GM23248 (cell line): Measurements from ENCODE around the gene CNPY2. TPM values are rescaled to one million over a fixed set of nuclear protein-coding genes. Genes with fewer than 3 reads are reported as not detected.
A peak's percentile ranks its signal among the peaks of the same experiment; 100 is the strongest.

Experiments
- DNase-seq: peaks from one replicate; pipeline ENCODE4 v3.0.0-alpha.2; 2015
- H2AFZ ChIP-seq: fragments of 200-600 bp; sonication (generic); 2 replicates; pipeline ENCODE4 v1.6.1; 2016; ENCODE audit warnings: antibody characterized with exemption
- H3F3A ChIP-seq: fragments of 200-600 bp; sonication (generic); 2 replicates; pipeline ENCODE4 v1.6.1; 2016; ENCODE audit warnings: mild to moderate bottlenecking, antibody characterized with exemption, mixed run types; ENCODE audit not compliant: insufficient read depth
- H3K27ac ChIP-seq: fragments of 200-600 bp; sonication (generic); 2 replicates; pipeline ENCODE4 v1.5.1; 2016; ENCODE audit warnings: mild to moderate bottlenecking
- H3K27me3 ChIP-seq: fragments of 200-600 bp; sonication (generic); replicated peaks from 2 replicates; pipeline ENCODE4 v1.6.1; 2016; ENCODE audit warnings: mild to moderate bottlenecking; ENCODE audit not compliant: insufficient read depth
- H3K36me3 ChIP-seq: fragments of 200-600 bp; sonication (generic); 2 replicates; pipeline ENCODE4 v1.6.1; 2016; ENCODE audit warnings: low read depth, mild to moderate bottlenecking
- H3K4me1 ChIP-seq: fragments of 200-600 bp; sonication (generic); 2 replicates; pipeline ENCODE4 v1.6.1; 2016; ENCODE audit warnings: mild to moderate bottlenecking; ENCODE audit not compliant: insufficient read depth
- H3K4me2 ChIP-seq: fragments of 200-600 bp; sonication (generic); one replicate; pipeline ENCODE4 v1.6.1; 2016; ENCODE audit warnings: mild to moderate bottlenecking; ENCODE audit not compliant: unreplicated experiment
- H3K4me3 ChIP-seq: fragments of 200-600 bp; sonication (generic); 2 replicates; pipeline ENCODE4 v1.5.1; 2016; ENCODE audit warnings: mild to moderate bottlenecking
- H3K79me2 ChIP-seq: fragments of 200-600 bp; sonication (generic); 2 replicates; pipeline ENCODE4 v1.6.1; 2016; ENCODE audit warnings: mild to moderate bottlenecking; ENCODE audit not compliant: insufficient read depth
- H3K9ac ChIP-seq: fragments of 200-600 bp; sonication (generic); 2 replicates; pipeline ENCODE4 v1.6.1; 2016; ENCODE audit warnings: mild to moderate bottlenecking
- H3K9me2 ChIP-seq: fragments of 200-600 bp; sonication (generic); 2 replicates; pipeline ENCODE4 v1.6.1; 2016; ENCODE audit warnings: mixed run types, mild to moderate bottlenecking, moderate library complexity; ENCODE audit not compliant: insufficient read depth
- H3K9me3 ChIP-seq: fragments of 200-600 bp; sonication (generic); one replicate; pipeline ENCODE4 v1.6.1; 2017; ENCODE audit warnings: low read depth
- H4K20me1 ChIP-seq: fragments of 200-600 bp; sonication (generic); 2 replicates; pipeline ENCODE4 v1.6.0; 2016; ENCODE audit not compliant: insufficient read depth
- EZH2 ChIP-seq: fragments of 200-600 bp; sonication (generic); IDR thresholded peaks from 2 replicates; pipeline ENCODE4 v1.6.1; 2018; ENCODE audit warnings: antibody characterized with exemption, mild to moderate bottlenecking; ENCODE audit not compliant: insufficient read depth, poor library complexity, severe bottlenecking
- EZH2phosphoT487 ChIP-seq: fragments of 200-600 bp; sonication (generic); IDR thresholded peaks from 2 replicates; pipeline ENCODE4 v1.6.1; 2018; ENCODE audit warnings: antibody characterized with exemption, moderate library complexity, mild to moderate bottlenecking, low read depth; ENCODE audit not compliant: insufficient read depth
- WGBS, 2 experiments: methylation state at CpG; one replicate each; pipeline ENCODE4 v1.1.6; 2015 to 2017; ENCODE audit warnings: low lambda C conversion rate in 2 of 2, low coverage in 1 of 2; ENCODE audit errors: missing lambda C conversion rate in 2 of 2; 5-methylcytosine and 5-hydroxymethylcytosine counted together
- in situ Hi-C: fragments of 300-500 bp; cut with MboI; formaldehyde crosslinking; loops from 2 replicates; pipeline ENCODE4 v1.15.0; 2020
- polyA plus RNA-seq: library from polyadenylated mRNA; unstranded; fragments of >200 nt; fragmentation: Nextera tagmentation; extraction: Ambion mirVana; gene quantifications from 2 replicates; pipeline ENCODE4 v1.2.1, GENCODE V29; 2016
- total RNA-seq: library from RNA; depleted of rRNA; stranded (reverse); fragments of >200 nt; shearing (Covaris generic); gene quantifications from 2 replicates; pipeline ENCODE4 v1.2.3, GENCODE V29; 2014

Gene CNPY2
- total and polyA plus RNA-seq, 2 experiments from 2014 or later, result 97.5 to 248 TPM

- no peaks in the 10 kb centered on the region for H3K4me1 ChIP-seq
- WGBS, 2 experiments, result 96 to 97% methylated on average over 7 of the region's 7 CpGs
- H3K4me3 ChIP-seq, result no peak overlapping the region
- H3F3A ChIP-seq, result no peaks in the 10 kb centered on the region; the same call in 1 of the 2 replicates
- no peak overlapping the region for H3K4me2 ChIP-seq
- DNase-seq, result no peak
- TF ChIP-seq EZH2phosphoT487, result no peak
- no peak for TF ChIP-seq EZH2
- H3K9me3 ChIP-seq, result no peaks in the 10 kb centered on the region
- no peaks in the 10 kb centered on the region for H3K27me3 ChIP-seq
- H3K9ac ChIP-seq, result no peak overlapping the region
- peaks cover 20% of the 10 kb centered on the region for H3K36me3 ChIP-seq
- no peak overlapping the region for H2AFZ ChIP-seq
- in situ Hi-C loops, result no loop called here
- H3K9me2 ChIP-seq, result no peaks in the 10 kb centered on the region
- H3K27ac ChIP-seq, result no peak overlapping the region
- no peaks in the 10 kb centered on the region for H4K20me1 ChIP-seq
- peaks cover 18% of the 10 kb centered on the region for H3K79me2 ChIP-seq
Observed at GRCh38 chr12:56307221-56307965, 8.4 kb downstream of the CNPY2 start.

DNA sequence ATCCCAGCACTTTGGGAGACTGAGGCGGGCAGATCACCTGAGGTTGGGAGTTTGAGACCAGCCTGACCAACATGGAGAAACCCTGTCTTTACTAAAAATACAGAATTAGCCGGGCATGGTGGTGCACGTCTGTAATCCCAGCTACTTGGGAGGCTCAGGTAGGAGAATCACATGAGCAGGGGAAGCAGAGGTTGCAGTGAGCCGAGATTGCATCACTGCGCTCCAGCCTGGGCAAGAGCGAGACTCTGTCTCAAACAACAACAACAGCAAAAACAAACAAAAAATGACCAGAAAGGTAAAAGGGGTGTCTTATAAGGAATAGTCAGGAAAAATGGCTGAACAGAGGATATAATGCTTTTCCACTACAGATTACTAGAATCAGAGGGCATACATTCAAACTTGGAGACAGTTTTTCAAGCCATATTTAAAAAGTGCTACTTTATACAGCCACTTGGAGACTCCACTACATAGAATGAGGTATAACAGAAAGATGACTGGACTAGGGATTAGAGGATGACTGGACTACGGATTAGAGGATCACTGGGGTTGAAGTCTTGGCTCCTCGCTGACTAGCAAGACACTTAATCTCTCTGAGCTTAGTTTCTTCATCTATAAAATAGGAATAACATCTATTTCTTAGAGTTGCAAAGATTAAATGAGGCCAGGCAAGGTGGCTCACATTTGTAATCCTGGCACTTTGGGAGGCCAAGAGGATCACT, 10.8 kb downstream of the CNPY2 start:
- Histone ChIP-seq H3F3A (peaks cover 15% of the 10 kb centered on the region), H3K4me2 (no peak overlapping the region), H4K20me1 (no peaks in the 10 kb centered on the region), H3K36me3 (peaks cover 9% of the 10 kb centered on the region), H3K9me2 (no peaks in the 10 kb centered on the region), H3K4me1 (peaks cover 7% of the 10 kb centered on the region; the same call in 1 of the 2 replicates), H3K27me3 (no peaks in the 10 kb centered on the region), H2AFZ (no peak overlapping the region), H3K9me3 (no peaks in the 10 kb centered on the region), H3K4me3 (no peak overlapping the region), H3K9ac (no peak overlapping the region), H3K27ac (no peak overlapping the region), H3K79me2 (peaks cover 27% of the 10 kb centered on the region)
- in situ Hi-C loops, result no loop called here
- no peak for DNase-seq
- TF ChIP-seq EZH2phosphoT487, result no peak
- WGBS, 2 experiments, result 94 to 95% methylated on average over 8 of the region's 8 CpGs

- no peak overlapping the region for H3K27ac ChIP-seq
- no peak overlapping the region for H3K4me2 ChIP-seq
- no peaks in the 10 kb centered on the region for H4K20me1 ChIP-seq
- H3K9me2 ChIP-seq, result no peaks in the 10 kb centered on the region
- H2AFZ ChIP-seq, result no peak overlapping the region
- H3K79me2 ChIP-seq, result peaks cover 32% of the 10 kb centered on the region
- WGBS, 2 experiments, result 93 to 96% methylated on average over 3 of the region's 3 CpGs
- peaks cover 9% of the 10 kb centered on the region for H3K36me3 ChIP-seq
- peaks cover 15% of the 10 kb centered on the region for H3F3A ChIP-seq
- TF ChIP-seq EZH2phosphoT487, result no peak
- TF ChIP-seq EZH2, result no peak
- peaks cover 7% of the 10 kb centered on the region; the same call in 1 of the 2 replicates for H3K4me1 ChIP-seq
- no peaks in the 10 kb centered on the region for H3K9me3 ChIP-seq
- no peak overlapping the region for H3K9ac ChIP-seq
- H3K4me3 ChIP-seq, result no peak overlapping the region
- DNase-seq, result no peak
- in situ Hi-C loops, result no loop called here
- H3K27me3 ChIP-seq, result no peaks in the 10 kb centered on the region
Observed at GRCh38 chr12:56304276-56304675, 11.5 kb downstream of the CNPY2 start.

GRCh38 chr12:56300644-56301464, 14.9 kb downstream of the CNPY2 start:
- TF ChIP-seq EZH2 (no peak), EZH2phosphoT487 (no peak)
- H3K4me2 ChIP-seq, result peak overlapping the region; percentile 96
- peaks cover 20% of the 10 kb centered on the region for H3F3A ChIP-seq
- no peaks in the 10 kb centered on the region for H3K27me3 ChIP-seq
- DNase-seq, result no peak
- peak overlapping the region; percentile 91 for H2AFZ ChIP-seq
- peak overlapping the region; percentile 80 for H3K9ac ChIP-seq
- WGBS, 2 experiments, result 31 to 35% methylated on average over 21 of the region's 21 CpGs
- H3K4me1 ChIP-seq, result peaks cover 18% of the 10 kb centered on the region
- no peaks in the 10 kb centered on the region for H3K9me2 ChIP-seq
- peaks cover 53% of the 10 kb centered on the region for H3K79me2 ChIP-seq
- H4K20me1 ChIP-seq, result no peaks in the 10 kb centered on the region; the same call in 1 of the 2 replicates
- peaks cover 4% of the 10 kb centered on the region for H3K36me3 ChIP-seq
- peak overlapping the region; percentile 85 for H3K4me3 ChIP-seq
- no peaks in the 10 kb centered on the region for H3K9me3 ChIP-seq
- peak overlapping the region; percentile 68 for H3K27ac ChIP-seq
- in situ Hi-C loops, result no loop called here
